ENCODE measurements around the gene HECTD2.

Gene HECTD2

DNA sequence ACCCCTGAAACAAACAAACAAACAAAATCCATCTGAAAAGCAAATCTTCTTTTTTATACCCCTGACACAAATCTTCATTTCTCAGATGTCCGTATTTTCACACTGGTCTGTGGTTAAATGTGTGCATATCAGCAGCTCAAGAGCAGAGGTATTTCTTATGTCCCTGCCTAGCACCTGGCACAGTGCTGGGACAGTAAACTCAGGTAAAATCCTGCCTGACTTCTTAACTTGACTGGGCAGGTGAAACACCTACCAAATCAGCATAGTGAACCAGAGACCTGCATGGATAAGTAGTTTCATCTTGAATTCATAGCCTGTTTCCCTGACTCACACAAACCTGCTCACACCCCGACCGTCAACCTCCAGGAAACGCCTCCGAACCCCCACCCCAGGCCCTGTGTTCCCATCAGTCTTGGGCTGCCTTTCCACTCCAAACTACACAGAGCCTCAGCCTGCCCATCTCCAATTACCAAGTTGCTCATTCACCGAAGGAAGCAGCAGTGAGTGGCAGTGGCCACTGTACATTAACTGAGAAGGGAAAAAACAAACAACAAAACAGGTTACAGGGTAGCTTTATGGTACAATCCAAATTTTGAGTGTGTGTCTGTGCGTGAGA lies 109.9 kb downstream of the HECTD2 start:
- H3K36me3 ChIP-seq (ENCODE audit: control insufficient read depth, low read length): no peaks in the 10 kb centered on the region
- H3K27me3 ChIP-seq (ENCODE audit: control insufficient read depth, low read length): no peaks in the 10 kb centered on the region
- no peaks in the 10 kb centered on the region for H3K9me2 ChIP-seq (replicated peaks; ENCODE audit: control insufficient read depth, low read length)
- H3K4me2 ChIP-seq (ENCODE audit: low read length): no peak overlapping the region
- TF ChIP-seq, protein P1, sequence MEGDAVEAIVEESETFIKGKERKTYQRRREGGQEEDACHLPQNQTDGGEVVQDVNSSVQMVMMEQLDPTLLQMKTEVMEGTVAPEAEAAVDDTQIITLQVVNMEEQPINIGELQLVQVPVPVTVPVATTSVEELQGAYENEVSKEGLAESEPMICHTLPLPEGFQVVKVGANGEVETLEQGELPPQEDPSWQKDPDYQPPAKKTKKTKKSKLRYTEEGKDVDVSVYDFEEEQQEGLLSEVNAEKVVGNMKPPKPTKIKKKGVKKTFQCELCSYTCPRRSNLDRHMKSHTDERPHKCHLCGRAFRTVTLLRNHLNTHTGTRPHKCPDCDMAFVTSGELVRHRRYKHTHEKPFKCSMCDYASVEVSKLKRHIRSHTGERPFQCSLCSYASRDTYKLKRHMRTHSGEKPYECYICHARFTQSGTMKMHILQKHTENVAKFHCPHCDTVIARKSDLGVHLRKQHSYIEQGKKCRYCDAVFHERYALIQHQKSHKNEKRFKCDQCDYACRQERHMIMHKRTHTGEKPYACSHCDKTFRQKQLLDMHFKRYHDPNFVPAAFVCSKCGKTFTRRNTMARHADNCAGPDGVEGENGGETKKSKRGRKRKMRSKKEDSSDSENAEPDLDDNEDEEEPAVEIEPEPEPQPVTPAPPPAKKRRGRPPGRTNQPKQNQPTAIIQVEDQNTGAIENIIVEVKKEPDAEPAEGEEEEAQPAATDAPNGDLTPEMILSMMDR (IDR thresholded peaks at IDR 0.05; ENCODE audit: low read depth, low read length, poor library complexity, severe bottlenecking): no peak
- no peak for TF ChIP-seq EZH2phosphoT487 (IDR thresholded peaks at IDR 0.05; ENCODE audit: borderline replicate concordance, low read length)
- no peaks in the 10 kb centered on the region for H4K20me1 ChIP-seq (ENCODE audit: control insufficient read depth, insufficient read depth, low read depth, low read length)
- H3K4me3 ChIP-seq (ENCODE audit: low read length): no peak overlapping the region
- no peaks in the 10 kb centered on the region for H3F3A ChIP-seq (ENCODE audit: control insufficient read depth, insufficient read depth)
- no peaks in the 10 kb centered on the region for H3K4me1 ChIP-seq (ENCODE audit: control insufficient read depth, low read length)
- H3K27ac ChIP-seq (ENCODE audit: low read depth, low read length): no peak overlapping the region
- H3K79me2 ChIP-seq (ENCODE audit: control insufficient read depth, low read length): no peaks in the 10 kb centered on the region
- no peaks in the 10 kb centered on the region for H3K9me3 ChIP-seq (ENCODE audit: control insufficient read depth, insufficient read depth, low read length)

DNA sequence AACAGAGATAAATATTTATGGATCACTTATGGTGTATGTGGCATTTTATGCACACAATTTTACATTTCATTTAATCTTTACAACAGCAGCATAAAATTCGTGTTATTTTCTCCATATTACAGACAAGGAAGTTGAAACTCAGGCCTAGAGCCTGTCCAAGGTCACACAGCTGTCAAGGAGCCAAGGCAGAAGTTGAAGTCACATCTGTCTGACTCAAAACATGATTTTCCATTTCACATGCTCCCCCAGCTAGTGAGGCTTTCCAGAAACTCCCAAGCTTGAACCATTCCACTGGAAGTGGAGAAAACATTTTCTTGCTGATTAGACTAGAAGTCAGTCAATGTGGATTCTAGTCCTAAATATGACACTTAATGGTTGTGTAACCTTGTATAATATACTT lies 110.5 kb downstream of the HECTD2 start:
- Histone ChIP-seq H3K9me3 (ENCODE audit: control insufficient read depth, insufficient read depth, low read length) (no peaks in the 10 kb centered on the region), H3K9me2 (replicated peaks; ENCODE audit: control insufficient read depth, low read length) (no peaks in the 10 kb centered on the region), H3K4me1 (ENCODE audit: control insufficient read depth, low read length) (no peaks in the 10 kb centered on the region), H3K27me3 (ENCODE audit: control insufficient read depth, low read length) (no peaks in the 10 kb centered on the region), H3K27ac (ENCODE audit: low read depth, low read length) (no peak overlapping the region), H3K79me2 (ENCODE audit: control insufficient read depth, low read length) (no peaks in the 10 kb centered on the region), H3K4me2 (ENCODE audit: low read length) (no peak overlapping the region), H4K20me1 (ENCODE audit: control insufficient read depth, insufficient read depth, low read depth, low read length) (no peaks in the 10 kb centered on the region), H3K4me3 (ENCODE audit: low read length) (no peak overlapping the region), H3F3A (ENCODE audit: control insufficient read depth, insufficient read depth) (no peaks in the 10 kb centered on the region), H3K36me3 (ENCODE audit: control insufficient read depth, low read length) (no peaks in the 10 kb centered on the region)
- TF ChIP-seq EZH2phosphoT487 (IDR thresholded peaks at IDR 0.05; ENCODE audit: borderline replicate concordance, low read length): no peak
- TF ChIP-seq, protein P1 (IDR thresholded peaks at IDR 0.05; ENCODE audit: low read depth, low read length, poor library complexity, severe bottlenecking): no peak

DNA sequence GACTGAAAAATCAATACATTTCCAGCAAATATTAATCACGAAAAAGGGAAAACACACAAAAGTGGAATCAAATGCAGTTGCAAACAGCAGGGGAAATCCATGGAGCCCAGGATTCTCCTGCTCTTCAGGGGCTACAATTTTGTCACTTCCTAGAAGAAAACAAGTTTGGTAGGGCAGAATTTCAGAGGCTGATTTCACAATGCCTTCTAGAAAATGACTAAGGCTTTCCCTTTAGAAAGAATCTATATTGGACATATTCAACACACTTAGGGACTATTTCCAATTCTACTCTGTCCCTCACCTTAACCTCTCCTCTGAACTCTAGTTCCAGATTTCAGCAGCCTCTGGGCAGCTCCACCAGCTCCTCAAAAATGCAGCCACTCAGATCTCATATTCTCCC lies 111.3 kb downstream of the HECTD2 start:
- H3K4me2 ChIP-seq (ENCODE audit: low read length): no peak overlapping the region
- no peaks in the 10 kb centered on the region for H3K36me3 ChIP-seq (ENCODE audit: control insufficient read depth, low read length)
- H3K4me3 ChIP-seq (ENCODE audit: low read length): no peak overlapping the region
- H3F3A ChIP-seq (ENCODE audit: control insufficient read depth, insufficient read depth): no peaks in the 10 kb centered on the region
- H3K9me2 ChIP-seq (replicated peaks; ENCODE audit: control insufficient read depth, low read length): no peaks in the 10 kb centered on the region
- no peaks in the 10 kb centered on the region for H3K9me3 ChIP-seq (ENCODE audit: control insufficient read depth, insufficient read depth, low read length)
- no peak for TF ChIP-seq EZH2phosphoT487 (IDR thresholded peaks at IDR 0.05; ENCODE audit: borderline replicate concordance, low read length)
- H4K20me1 ChIP-seq (ENCODE audit: control insufficient read depth, insufficient read depth, low read depth, low read length): no peaks in the 10 kb centered on the region
- H3K4me1 ChIP-seq (ENCODE audit: control insufficient read depth, low read length): no peaks in the 10 kb centered on the region
- H3K27ac ChIP-seq (ENCODE audit: low read depth, low read length): no peak overlapping the region
- no peaks in the 10 kb centered on the region for H3K79me2 ChIP-seq (ENCODE audit: control insufficient read depth, low read length)
- H3K27me3 ChIP-seq (ENCODE audit: control insufficient read depth, low read length): no peaks in the 10 kb centered on the region

DNA sequence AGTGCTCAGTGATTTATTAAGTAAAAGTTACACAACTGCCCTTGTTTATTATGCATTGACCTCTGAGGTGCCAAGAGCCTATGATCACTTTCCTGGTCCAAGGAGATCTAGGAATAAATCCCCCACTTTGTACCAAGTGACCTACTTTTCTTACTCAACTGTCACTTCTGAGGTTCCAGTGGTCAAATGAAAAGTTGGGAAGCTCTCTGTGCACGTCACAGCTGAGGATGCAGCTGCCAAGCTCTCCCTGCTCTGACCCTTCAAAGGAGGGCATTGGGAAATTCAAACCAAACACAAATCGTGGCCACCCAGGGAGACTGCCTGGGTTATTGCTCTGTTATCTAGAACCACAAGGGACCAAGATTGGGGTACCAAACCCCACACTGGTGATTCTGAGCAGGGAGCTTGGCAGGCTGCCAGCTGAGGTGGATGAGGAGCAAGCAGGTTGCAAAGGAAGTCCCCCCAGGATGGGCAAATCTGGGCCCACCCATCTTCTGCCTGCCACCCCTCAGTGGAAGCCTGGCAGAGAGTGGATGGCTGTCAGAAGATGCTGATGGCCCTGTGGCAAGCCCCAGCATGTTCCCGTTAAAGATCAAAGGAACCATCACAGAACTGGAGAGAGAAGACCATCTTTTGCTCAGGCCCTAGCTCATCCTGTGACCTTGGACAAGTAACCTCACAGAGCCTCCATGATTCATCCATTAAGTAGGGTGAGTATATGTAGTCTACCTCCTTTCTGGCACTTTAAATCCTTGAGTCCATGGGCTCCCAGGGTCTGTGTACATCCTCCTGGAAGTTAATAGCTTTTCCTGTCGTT lies 116.0 kb downstream of the HECTD2 start:
- TF ChIP-seq, protein P1 (IDR thresholded peaks at IDR 0.05; ENCODE audit: low read depth, low read length, poor library complexity, severe bottlenecking): no peak
- TF ChIP-seq EZH2phosphoT487 (IDR thresholded peaks at IDR 0.05; ENCODE audit: borderline replicate concordance, low read length): no peak
- Histone ChIP-seq H3K27ac (ENCODE audit: low read depth, low read length) (no peak overlapping the region), H4K20me1 (ENCODE audit: control insufficient read depth, insufficient read depth, low read depth, low read length) (no peaks in the 10 kb centered on the region), H3K4me2 (ENCODE audit: low read length) (no peak overlapping the region), H3K4me3 (ENCODE audit: low read length) (no peak overlapping the region), H3K79me2 (ENCODE audit: control insufficient read depth, low read length) (no peaks in the 10 kb centered on the region), H3F3A (ENCODE audit: control insufficient read depth, insufficient read depth) (no peaks in the 10 kb centered on the region), H3K27me3 (ENCODE audit: control insufficient read depth, low read length) (no peaks in the 10 kb centered on the region), H3K36me3 (ENCODE audit: control insufficient read depth, low read length) (no peaks in the 10 kb centered on the region), H3K4me1 (ENCODE audit: control insufficient read depth, low read length) (no peaks in the 10 kb centered on the region), H3K9me3 (ENCODE audit: control insufficient read depth, insufficient read depth, low read length) (no peaks in the 10 kb centered on the region), H3K9me2 (replicated peaks; ENCODE audit: control insufficient read depth, low read length) (no peaks in the 10 kb centered on the region)
